HUES48 (cell line): Measurements from ENCODE around the gene USP28.

Experiments
- H3K27ac ChIP-seq: one replicate; pipeline ENCODE4 v1.7.0; 2013; ENCODE audit warnings: low read depth, low read length, inconsistent platforms
- H3K27me3 ChIP-seq: 2 replicates; pipeline ENCODE4 v1.6.1; 2013; ENCODE audit warnings: mild to moderate bottlenecking, low read length; ENCODE audit not compliant: control insufficient read depth, insufficient read depth
- H3K36me3 ChIP-seq: 2 replicates; pipeline ENCODE4 v1.6.1; 2013; ENCODE audit warnings: low read length; ENCODE audit not compliant: control insufficient read depth, insufficient read depth
- H3K4me1 ChIP-seq: 2 replicates; pipeline ENCODE4 v1.6.1; 2013; ENCODE audit warnings: mild to moderate bottlenecking, low read length; ENCODE audit not compliant: control insufficient read depth, insufficient read depth
- H3K4me3 ChIP-seq: 2 replicates; pipeline ENCODE4 v1.5.1; 2013; ENCODE audit warnings: mild to moderate bottlenecking, low read depth, low read length
- H3K9ac ChIP-seq: 2 replicates; pipeline ENCODE4 v1.6.1; 2013; ENCODE audit warnings: mild to moderate bottlenecking, low read depth, low read length, moderate library complexity
- H3K9me3 ChIP-seq: 2 replicates; pipeline ENCODE4 v1.6.1; 2013; ENCODE audit warnings: low read length; ENCODE audit not compliant: control insufficient read depth, insufficient read depth

Gene USP28

GRCh38 chr11:113835306-113835705 is 40.1 kb downstream of the USP28 start:
- H3K36me3 ChIP-seq = peaks cover 97% of the 10 kb centered on the region
- no peaks in the 10 kb centered on the region for H3K27me3 ChIP-seq
- no peak overlapping the region for H3K9ac ChIP-seq
- no peaks in the 10 kb centered on the region for H3K4me1 ChIP-seq
- H3K9me3 ChIP-seq = no peaks in the 10 kb centered on the region
- no peak overlapping the region for H3K27ac ChIP-seq
- no peak overlapping the region for H3K4me3 ChIP-seq

DNA sequence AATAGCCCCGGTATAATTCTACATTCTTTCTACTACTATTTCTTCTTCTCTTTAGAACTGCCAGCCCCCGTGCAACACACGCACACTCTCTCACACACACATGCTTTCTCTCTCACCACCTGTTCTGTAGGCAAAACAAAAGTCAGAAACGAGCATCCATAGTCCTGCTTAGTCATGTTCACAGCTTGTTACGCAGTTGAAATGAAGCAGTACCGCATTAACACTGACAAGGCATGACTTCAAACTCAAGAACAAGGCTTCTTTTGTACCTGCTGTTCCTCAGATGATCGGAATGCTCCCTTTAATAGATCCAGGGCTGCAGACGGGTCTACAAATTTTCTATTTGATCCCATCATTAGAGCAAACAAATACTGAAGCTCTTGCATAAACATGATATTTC is 42.2 kb downstream of the USP28 start:
- Histone ChIP-seq H3K36me3 (peaks cover 97% of the 10 kb centered on the region), H3K9ac (no peak overlapping the region), H3K4me1 (no peaks in the 10 kb centered on the region), H3K9me3 (no peaks in the 10 kb centered on the region), H3K27ac (no peak overlapping the region), H3K27me3 (no peaks in the 10 kb centered on the region), H3K4me3 (no peak overlapping the region)

GRCh38 chr11:113831314-113831713 is 44.1 kb downstream of the USP28 start:
- Histone ChIP-seq H3K27ac (no peak overlapping the region), H3K4me1 (no peaks in the 10 kb centered on the region), H3K4me3 (no peak overlapping the region), H3K9ac (no peak overlapping the region), H3K36me3 (peaks cover 95% of the 10 kb centered on the region), H3K27me3 (no peaks in the 10 kb centered on the region), H3K9me3 (no peaks in the 10 kb centered on the region)

DNA sequence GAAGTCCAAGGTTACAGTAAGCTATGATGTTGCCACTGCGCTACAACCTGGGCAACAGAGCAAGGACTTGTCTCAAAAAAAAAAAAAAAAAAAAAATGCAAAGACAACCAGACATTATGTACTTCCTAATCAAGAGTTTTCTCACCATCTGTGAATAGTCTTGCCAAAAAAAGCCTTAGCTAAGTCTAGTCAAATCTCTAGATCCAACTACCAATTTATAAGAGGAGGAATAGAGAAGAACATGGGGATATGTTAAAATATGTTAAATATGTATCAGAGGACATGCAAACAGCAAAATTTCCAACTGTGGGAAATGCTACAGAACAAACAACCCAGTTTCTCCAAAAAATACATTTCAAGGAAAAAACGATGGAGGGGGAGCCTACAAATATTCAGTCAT is 45.6 kb downstream of the USP28 start:
- Histone ChIP-seq H3K9me3 (no peaks in the 10 kb centered on the region), H3K27ac (no peak overlapping the region), H3K27me3 (no peaks in the 10 kb centered on the region), H3K4me3 (no peak overlapping the region), H3K36me3 (peaks cover 97% of the 10 kb centered on the region), H3K4me1 (no peaks in the 10 kb centered on the region), H3K9ac (no peak overlapping the region)

- H3K36me3 ChIP-seq = peaks cover 94% of the 10 kb centered on the region
- no peaks in the 10 kb centered on the region for H3K27me3 ChIP-seq
- H3K9me3 ChIP-seq = no peaks in the 10 kb centered on the region
- no peaks in the 10 kb centered on the region for H3K4me1 ChIP-seq
- H3K9ac ChIP-seq = no peak overlapping the region
- H3K27ac ChIP-seq = no peak overlapping the region
- no peak overlapping the region for H3K4me3 ChIP-seq
Observed at GRCh38 chr11:113828191-113828590, 47.2 kb downstream of the USP28 start.

- H3K4me3 ChIP-seq = no peak overlapping the region
- H3K36me3 ChIP-seq = peaks cover 94% of the 10 kb centered on the region
- no peak overlapping the region for H3K9ac ChIP-seq
- no peaks in the 10 kb centered on the region for H3K9me3 ChIP-seq
- no peaks in the 10 kb centered on the region for H3K4me1 ChIP-seq
- no peaks in the 10 kb centered on the region for H3K27me3 ChIP-seq
- no peak overlapping the region for H3K27ac ChIP-seq
Observed at GRCh38 chr11:113827477-113827876, 47.9 kb downstream of the USP28 start.

DNA sequence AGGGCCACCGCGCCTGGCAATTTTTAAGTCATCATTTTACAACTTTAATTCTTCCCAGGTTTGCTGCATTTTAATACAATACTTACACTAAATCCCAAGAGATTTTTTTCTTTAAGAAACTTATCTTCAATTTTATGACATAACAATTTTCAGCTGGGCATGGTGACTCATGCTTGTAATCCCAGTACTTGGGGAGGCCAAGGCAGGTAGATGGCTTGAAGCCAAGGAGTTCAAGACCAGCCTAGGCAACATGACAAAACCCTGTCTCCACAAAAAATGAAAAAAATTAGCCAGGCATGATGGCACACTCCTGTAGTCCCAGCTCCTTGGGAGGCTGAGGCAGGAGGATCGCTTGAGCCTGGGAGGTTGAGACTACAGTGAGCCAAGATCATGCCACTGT is 56.9 kb downstream of the USP28 start:
- H3K4me1 ChIP-seq = 0 out of 2 replicates have a peak, but pooled peaks cover 3% of the 10 kb centered on the region
- peaks cover 95% of the 10 kb centered on the region for H3K36me3 ChIP-seq
- H3K9me3 ChIP-seq = no peaks in the 10 kb centered on the region
- H3K27me3 ChIP-seq = no peaks in the 10 kb centered on the region
- no peak overlapping the region for H3K9ac ChIP-seq
- H3K27ac ChIP-seq = no peak overlapping the region
- H3K4me3 ChIP-seq = no peak overlapping the region

GRCh38 chr11:113817626-113818025 is 57.7 kb downstream of the USP28 start:
- no peaks in the 10 kb centered on the region for H3K9me3 ChIP-seq
- H3K36me3 ChIP-seq = peaks cover 95% of the 10 kb centered on the region
- no peak overlapping the region for H3K27ac ChIP-seq
- H3K9ac ChIP-seq = no peak overlapping the region
- H3K27me3 ChIP-seq = no peaks in the 10 kb centered on the region
- H3K4me3 ChIP-seq = no peak overlapping the region
- H3K4me1 ChIP-seq = 0 out of 2 replicates have a peak, but pooled peaks cover 3% of the 10 kb centered on the region

DNA sequence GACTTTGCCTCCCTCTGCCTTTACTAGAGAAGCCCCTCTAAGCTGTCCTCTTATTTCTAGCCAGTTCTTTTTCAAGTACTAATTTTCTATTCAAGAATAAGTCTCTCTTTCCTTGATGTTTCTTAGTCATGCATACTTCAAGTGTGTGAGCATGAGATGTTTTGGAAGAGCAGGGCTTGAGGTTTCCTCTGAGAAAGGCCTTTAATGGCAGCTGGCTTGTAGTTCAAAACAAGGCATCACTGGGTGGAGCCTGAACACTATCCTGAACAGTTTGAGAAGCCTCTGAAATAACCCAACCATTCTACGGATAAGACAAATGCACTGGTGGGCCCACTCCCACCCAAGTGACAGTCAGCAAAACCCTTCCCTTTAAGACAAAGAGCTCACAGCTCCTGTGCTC is 58.2 kb downstream of the USP28 start:
- H3K27me3 ChIP-seq = no peaks in the 10 kb centered on the region
- H3K27ac ChIP-seq = no peak overlapping the region
- no peaks in the 10 kb centered on the region for H3K9me3 ChIP-seq
- no peak overlapping the region for H3K9ac ChIP-seq
- H3K4me1 ChIP-seq = 0 out of 2 replicates have a peak, but pooled peaks cover 3% of the 10 kb centered on the region
- no peak overlapping the region for H3K4me3 ChIP-seq
- peaks cover 95% of the 10 kb centered on the region for H3K36me3 ChIP-seq

DNA sequence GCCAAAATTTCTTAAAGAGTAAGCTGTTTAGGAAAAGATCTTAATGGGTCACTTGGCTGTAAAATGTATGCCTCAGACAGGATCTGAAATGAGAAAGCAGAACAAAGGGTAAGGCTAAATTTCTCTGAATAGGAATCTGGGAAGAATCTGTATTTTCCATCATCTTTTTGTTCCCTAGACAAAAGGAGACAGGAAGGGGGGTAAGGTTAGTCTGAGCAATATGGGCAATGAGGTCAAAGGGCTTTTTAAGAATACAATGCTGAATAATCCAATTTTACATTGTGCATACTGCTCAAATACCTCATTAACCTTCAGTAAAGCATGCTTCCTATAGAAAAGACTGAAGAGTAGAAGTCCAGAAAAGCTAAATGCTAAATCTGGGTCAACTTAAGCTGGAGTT is 61.2 kb downstream of the USP28 start:
- Histone ChIP-seq H3K27me3 (no peaks in the 10 kb centered on the region), H3K4me3 (no peak overlapping the region), H3K9ac (no peak overlapping the region), H3K36me3 (peaks cover 96% of the 10 kb centered on the region), H3K27ac (no peak overlapping the region), H3K9me3 (no peaks in the 10 kb centered on the region), H3K4me1 (0 out of 2 replicates have a peak, but pooled peaks cover 3% of the 10 kb centered on the region)

DNA sequence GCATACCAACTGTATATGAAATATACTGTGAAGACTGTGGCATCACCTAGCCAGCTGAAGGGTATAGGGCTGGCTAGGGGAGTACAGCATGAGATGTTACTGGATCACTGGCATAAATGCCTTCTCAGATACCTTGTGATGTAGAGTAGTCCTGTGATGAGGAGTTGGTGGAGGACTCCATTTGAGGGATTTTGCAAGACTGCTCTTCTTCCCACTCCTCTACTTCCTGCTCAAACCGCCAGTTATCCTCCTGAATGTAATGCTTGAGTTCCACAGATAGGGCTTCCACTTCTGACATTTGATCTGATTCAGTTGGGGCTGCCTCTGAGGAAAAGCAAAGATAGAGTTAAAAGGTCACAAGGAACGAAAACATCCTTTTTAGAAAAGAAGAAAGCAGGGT is 66.4 kb downstream of the USP28 start:
- Histone ChIP-seq H3K36me3 (peaks cover 97% of the 10 kb centered on the region), H3K27ac (no peak overlapping the region)

GRCh38 chr11:113806406-113806805 is 69.0 kb downstream of the USP28 start:
- Histone ChIP-seq H3K9me3 (no peaks in the 10 kb centered on the region), H3K27me3 (no peaks in the 10 kb centered on the region), H3K4me3 (no peak overlapping the region), H3K9ac (no peak overlapping the region), H3K27ac (no peak overlapping the region), H3K36me3 (peaks cover 97% of the 10 kb centered on the region), H3K4me1 (no peaks in the 10 kb centered on the region)

More for the DNA sequence above, 66.4 kb downstream of the USP28 start:
- Histone ChIP-seq H3K9me3 (no peaks in the 10 kb centered on the region), H3K27me3 (no peaks in the 10 kb centered on the region), H3K9ac (no peak overlapping the region), H3K4me1 (no peaks in the 10 kb centered on the region), H3K4me3 (no peak overlapping the region)
